ENCODE data around the gene IL19.
"Not testable (repeated sequence)": the region's sequence is repeated elsewhere in the genome, so short reads cannot be mapped to it uniquely, and the experiment has no call there.

IL19 gene

GRCh38 chr1:206741142-206741701, 29.4 kb upstream of the IL19 start:
- DNase-seq = no peak

DNA sequence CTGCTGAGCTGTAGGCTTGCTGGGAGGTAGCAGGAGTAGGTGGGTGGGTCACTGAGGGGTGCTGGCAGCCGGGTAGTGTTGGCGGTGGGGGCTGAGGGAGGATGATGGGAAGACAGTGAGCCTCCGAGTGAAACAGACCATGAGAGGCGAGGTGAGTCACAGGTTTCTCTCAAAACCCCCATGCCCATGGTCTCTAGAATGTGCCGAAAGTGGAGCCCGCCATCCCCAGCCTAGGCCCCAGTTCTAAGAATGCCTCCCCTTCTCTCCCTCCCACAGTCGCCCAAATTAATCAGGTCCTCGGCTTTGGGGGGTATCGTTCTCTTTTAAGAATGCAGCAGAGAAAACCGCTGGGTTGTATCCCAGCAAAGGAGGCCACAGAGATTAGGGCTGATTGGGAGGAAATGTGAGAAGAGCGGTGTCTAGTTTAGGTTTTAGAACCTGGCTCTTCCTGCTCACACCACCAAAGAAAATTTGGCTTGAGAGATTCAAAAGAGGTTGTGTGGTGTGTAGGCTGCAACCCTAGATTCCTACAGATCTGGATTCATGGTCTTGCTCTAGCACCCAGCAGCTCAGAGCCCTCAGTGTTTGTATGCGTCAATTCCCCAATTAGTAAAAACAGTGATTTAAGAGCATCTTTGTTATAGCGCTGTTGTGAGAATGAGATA, 27.7 kb upstream of the IL19 start:
- DNase-seq = no peak

DNA sequence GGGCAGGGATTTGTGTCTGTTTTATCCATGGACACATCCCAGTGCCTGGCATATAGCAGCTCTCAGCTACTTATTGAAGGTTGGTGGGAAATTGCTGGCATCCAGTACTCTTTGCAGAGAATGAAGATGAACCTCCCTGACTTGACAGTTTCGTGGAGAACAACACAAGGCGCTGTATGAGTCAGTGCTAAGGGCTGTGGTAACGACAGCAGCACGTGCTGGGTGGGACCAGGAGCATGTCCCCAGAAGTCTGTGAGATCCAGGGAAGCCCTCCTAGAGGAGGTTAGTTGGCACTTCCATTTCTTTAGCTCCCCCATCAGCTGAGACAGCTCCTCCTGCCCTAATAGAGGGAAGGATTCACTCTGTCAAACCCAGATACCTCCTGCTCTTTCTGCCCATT, 25.9 kb upstream of the IL19 start:
- DNase-seq = no peak

GRCh38 chr1:206745301-206745700, 25.3 kb upstream of the IL19 start:
- no peak for DNase-seq

DNA sequence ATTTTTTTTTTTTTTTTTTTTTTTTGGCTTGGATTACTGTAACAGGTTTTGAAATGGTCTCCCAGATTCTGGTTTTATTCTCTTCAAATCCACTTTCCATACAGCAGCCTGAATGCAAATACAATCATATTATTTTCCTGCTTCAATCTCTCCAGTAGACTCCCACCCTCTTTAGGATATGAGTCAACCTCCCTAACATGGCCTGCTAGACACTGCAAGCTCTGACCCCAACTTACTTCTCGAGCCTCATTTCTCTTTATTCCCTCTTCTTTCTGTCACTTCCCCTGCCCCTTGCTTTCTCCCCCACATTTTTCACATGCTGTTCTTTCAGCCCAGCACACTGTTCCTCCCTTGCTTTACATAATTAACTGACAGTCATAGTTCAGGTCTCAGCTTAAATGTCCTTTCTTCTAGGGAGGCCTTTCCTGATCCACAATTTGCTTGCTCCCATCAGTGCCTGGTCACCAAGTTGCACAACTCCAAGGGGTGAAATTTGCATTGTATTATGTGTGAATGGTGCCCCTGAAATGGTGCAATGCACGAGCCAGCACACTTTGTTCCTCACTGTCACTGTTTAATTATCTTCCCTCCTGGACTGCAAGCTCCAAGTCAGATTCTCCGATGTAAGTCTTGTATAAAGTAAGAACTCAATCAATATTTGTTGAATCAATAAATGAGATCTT, 22.1 kb upstream of the IL19 start:
- no peak for DNase-seq

- DNase-seq = no peak
Observed at GRCh38 chr1:206751891-206752290, 18.7 kb upstream of the IL19 start.

DNA sequence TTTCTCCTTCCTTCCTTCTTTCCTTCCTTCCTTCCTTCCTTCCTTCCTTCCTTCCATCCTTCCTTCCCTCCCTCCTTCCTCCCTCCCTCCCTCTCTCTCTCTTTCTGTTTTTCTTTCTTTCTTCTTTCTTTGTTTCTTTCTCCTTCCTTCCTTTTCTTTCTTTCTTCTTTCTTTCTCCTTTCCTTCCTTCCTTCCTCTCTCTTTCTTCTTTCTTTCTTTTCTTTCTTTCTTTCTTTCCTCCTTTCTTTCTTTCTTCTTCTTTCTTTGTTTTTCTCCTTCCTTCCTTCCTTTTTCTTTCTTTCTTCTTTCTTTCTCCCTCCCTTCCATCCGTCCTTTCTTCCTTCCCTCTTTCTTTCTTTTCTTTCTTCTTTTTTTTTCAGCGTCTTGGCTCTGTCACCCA, 18.1 kb upstream of the IL19 start:
- no peak for DNase-seq

GRCh38 chr1:206753141-206753540, 17.4 kb upstream of the IL19 start:
- no peak for DNase-seq

- no peak for DNase-seq
Observed at GRCh38 chr1:206754011-206754410, 16.6 kb upstream of the IL19 start.

GRCh38 chr1:206757524-206758266, 12.9 kb upstream of the IL19 start:
- DNase-seq = peak in 4 of 6 experiments; percentile 13 to 85 (median 82)

GRCh38 chr1:206760590-206760989, 10.0 kb upstream of the IL19 start:
- no peak for DNase-seq

- no peak for DNase-seq
Observed at GRCh38 chr1:206761159-206761768, 9.3 kb upstream of the IL19 start.

DNA sequence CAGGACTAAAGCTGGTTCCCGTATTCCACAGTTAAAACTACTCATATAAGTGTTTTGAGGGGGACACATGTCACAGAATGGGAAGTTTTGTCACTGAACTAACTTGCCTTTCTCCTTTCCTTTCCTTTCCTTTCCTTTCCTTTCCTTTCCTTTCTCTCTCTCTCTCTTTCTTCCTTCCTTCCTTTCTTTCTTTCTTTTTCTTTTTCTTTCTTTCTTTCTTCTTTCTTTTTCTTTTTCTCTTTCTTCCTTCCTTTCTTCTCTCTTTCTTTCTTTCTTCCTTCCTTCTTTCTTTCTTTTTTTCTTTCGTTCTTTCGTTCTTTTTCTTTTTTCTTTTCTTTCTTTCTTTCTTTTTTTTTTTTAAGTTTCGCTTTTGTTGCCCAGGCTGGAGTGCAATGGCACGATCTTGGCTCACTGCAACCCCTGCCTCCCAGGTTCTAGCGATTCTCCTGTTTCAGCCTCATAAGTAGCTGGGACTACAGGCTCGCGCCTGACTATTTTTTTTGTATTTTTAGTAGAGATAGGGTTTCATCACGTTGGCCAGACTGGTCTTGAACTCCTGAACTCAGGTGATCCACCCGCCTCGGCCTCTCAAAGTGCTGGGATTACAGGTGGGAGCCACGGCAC, 7.7 kb upstream of the IL19 start:
- not testable (repeated sequence) for DNase-seq

GRCh38 chr1:206765771-206766170, 4.8 kb upstream of the IL19 start:
- DNase-seq = peak in 1 of 6 experiments; percentile 30

- DNase-seq = peak; percentile 44 to 76 (median 58)
Observed at GRCh38 chr1:206766251-206766856, 4.2 kb upstream of the IL19 start.

GRCh38 chr1:206768472-206769303, 1.9 kb upstream of the IL19 start:
- DNase-seq = no peak

- DNase-seq = peak in 3 of 6 experiments; percentile 15 to 34 (median 30)
Observed at GRCh38 chr1:206769304-206769731, 1.3 kb upstream of the IL19 start.

- DNase-seq = peak in 1 of 6 experiments; percentile 36
Observed at GRCh38 chr1:206771338-206771692, 742 bp downstream of the IL19 start.

DNA sequence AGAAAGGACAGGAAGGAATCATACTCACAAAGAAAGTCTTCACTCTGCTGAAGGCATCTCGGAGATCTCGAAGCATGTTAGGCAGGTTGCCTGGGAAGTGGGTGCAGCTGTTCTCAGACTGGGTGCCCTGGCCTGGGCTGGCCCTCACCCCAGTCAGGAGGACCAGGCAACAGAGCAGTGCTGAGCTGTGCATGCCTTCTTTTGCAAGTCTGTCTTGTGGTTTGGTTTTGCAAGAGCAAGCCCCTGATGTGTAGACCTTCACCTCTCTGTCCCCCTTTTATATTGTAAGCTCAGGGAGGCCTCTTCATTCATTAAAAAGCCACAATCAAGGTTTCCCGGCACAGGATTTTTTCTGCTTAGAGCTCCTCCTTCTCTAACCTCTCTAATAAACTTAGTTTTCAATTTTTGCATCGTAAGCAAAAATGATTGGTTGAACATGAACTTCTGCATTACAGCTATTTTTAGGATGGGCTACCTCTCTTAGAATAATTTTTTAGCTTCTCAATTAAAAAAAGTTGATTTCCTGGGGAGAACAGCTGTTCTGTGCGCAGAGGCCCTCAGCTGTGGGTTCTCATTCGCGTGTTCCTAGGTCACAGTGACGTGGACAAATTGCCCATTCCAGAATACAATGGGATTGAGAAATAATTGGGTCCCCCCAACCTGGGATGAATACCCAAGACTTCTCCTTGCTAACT, 1.8 kb downstream of the IL19 start, which contains the start of gene IL10:
TSS of gene IL10 (minus strand) at position 252 of the 695 bp plus-strand sequence. CDS start at position 193, 59 bp downstream.
- no peak for DNase-seq

DNA sequence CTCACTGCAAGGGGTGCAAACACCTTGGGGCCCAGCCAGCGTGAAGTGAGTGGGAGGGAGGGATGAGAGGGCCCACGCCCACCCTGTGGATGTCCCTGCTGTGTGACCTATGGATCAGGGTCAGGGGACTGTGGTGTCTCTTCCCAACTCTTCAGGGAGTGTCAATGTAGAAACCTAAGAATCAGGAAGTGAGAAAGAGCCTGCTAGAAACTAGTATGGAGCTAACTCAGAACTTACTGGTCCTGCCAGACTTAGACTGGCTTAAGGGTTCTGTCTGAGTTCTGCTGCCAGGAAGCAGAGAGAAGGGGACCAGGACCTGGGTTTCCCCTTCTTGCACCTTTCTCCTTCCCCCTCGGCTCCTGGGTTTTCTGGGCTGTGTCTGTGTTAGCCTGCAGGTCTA, 3.5 kb downstream of the IL19 start:
- DNase-seq = no peak

DNA sequence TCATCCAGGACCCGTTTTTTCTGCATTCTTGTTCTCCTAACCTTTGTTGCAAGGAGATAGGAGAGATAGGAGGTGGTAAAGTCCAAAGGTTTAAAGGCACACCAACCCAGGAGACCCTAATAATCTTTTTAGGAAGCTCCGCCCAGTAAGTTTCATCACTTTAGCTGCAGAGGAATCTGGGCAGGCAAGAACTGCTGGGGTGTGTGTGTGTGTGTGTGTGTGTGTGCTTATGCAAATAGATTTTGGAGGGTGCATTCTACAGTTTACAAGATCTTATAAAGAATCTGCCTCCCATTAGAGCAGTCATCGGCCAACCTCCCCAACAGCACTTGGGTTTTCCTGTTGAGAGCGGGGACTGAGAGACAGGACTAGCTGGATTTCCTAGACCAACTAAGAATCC, 5.7 kb downstream of the IL19 start:
- DNase-seq = no peak

All from stimulated activated naive CD4-positive, alpha-beta T cell (primary cell).